Ascending aorta (tissue), 2 donors: ENCODE measurements around the gene DIO3. TPM values are rescaled to one million over a fixed set of nuclear protein-coding genes. Genes with fewer than 3 reads are reported as not detected.
"Not testable (repeated sequence)": the region's sequence is repeated elsewhere in the genome, so short reads cannot be mapped to it uniquely, and the experiment has no call there.

Experiments
- DNase-seq, 2 donors: peaks; one replicate each; pipeline ENCODE4 v3.0.0-alpha.2; 2019; ENCODE audit warnings: low spot score in 2 of 2
- H3K27ac ChIP-seq, 2 donors: fragments of 200-600 bp; sonication (generic); one replicate each; pipeline ENCODE4 v1.5.1; 2016 to 2017; ENCODE audit warnings: mild to moderate bottlenecking in 1 of 2
- H3K27me3 ChIP-seq: fragments of 200-600 bp; sonication (generic); one replicate; pipeline ENCODE4 v1.5.1; 2017
- H3K36me3 ChIP-seq, 2 donors: fragments of 200-600 bp; sonication (generic); one replicate each; pipeline ENCODE4 v1.5.1; 2016
- H3K4me1 ChIP-seq, 2 donors: fragments of 200-600 bp; sonication (generic); one replicate each; pipeline ENCODE4 v1.5.1; 2016 to 2017; ENCODE audit warnings: mild to moderate bottlenecking in 1 of 2
- H3K4me3 ChIP-seq, 2 donors: fragments of 200-600 bp; sonication (generic); one replicate each; pipeline ENCODE4 v1.5.1; 2016 to 2017; ENCODE audit warnings: mild to moderate bottlenecking in 1 of 2
- H3K9me3 ChIP-seq, 2 donors: fragments of 200-600 bp; sonication (generic); one replicate each; pipeline ENCODE4 v1.5.1; 2016
- CTCF ChIP-seq, 3 experiments: fragments of 200-600 bp in 2 of 3; fragments of 450-650 bp in 1 of 3; sonication (generic) in 2 of 3; IDR thresholded peaks; one replicate each; pipeline ENCODE4 v1.5.1; 2016 to 2019; ENCODE audit warnings: antibody characterized with exemption in 3 of 3, mild to moderate bottlenecking in 1 of 3, moderate library complexity in 1 of 3
- intact Hi-C: fragments of 100-400 bp; cut with DNase I; formaldehyde crosslinking; loops from one replicate; pipeline ENCODE4 v1.15.1; 2023
- total RNA-seq: library from RNA; depleted of rRNA; stranded (reverse); fragments of >200 nt; gene quantifications from one replicate; pipeline ENCODE4 v1.1.0, GENCODE V29; 2016

The DIO3 gene
- total RNA-seq, 1 donor from 2014 or later, result not detected

GRCh38 chr14:101564819-101565698 lies 3.8 kb downstream of the DIO3 start:
- H3K27me3 ChIP-seq, result peaks cover 25% of the 10 kb centered on the region
- DNase-seq, result no peak
- intact Hi-C loops, result no loop called here
- H3K9me3 ChIP-seq, result no peaks in the 10 kb centered on the region
- no peak for TF ChIP-seq CTCF (IDR thresholded peaks at IDR 0.05)
- H3K36me3 ChIP-seq, result no peaks in the 10 kb centered on the region
- H3K27ac ChIP-seq, result no peak overlapping the region
- no peaks in the 10 kb centered on the region for H3K4me1 ChIP-seq
- H3K4me3 ChIP-seq, result no peak overlapping the region

GRCh38 chr14:101567252-101567651 lies 6.0 kb downstream of the DIO3 start:
- H3K4me3 ChIP-seq, result no peak overlapping the region
- intact Hi-C loops, result no loop called here
- H3K4me1 ChIP-seq, result no peaks in the 10 kb centered on the region
- H3K27ac ChIP-seq, result no peak overlapping the region
- no peaks in the 10 kb centered on the region for H3K9me3 ChIP-seq
- DNase-seq, result no peak
- no peak for TF ChIP-seq CTCF (IDR thresholded peaks at IDR 0.05)
- peaks cover 17% of the 10 kb centered on the region for H3K27me3 ChIP-seq
- no peaks in the 10 kb centered on the region for H3K36me3 ChIP-seq

GRCh38 chr14:101571004-101571403 lies 9.7 kb downstream of the DIO3 start:
- no peaks in the 10 kb centered on the region for H3K36me3 ChIP-seq
- H3K9me3 ChIP-seq, result no peaks in the 10 kb centered on the region
- H3K27me3 ChIP-seq, result no peaks in the 10 kb centered on the region
- intact Hi-C loops, result no loop called here
- no peaks in the 10 kb centered on the region for H3K4me1 ChIP-seq
- TF ChIP-seq CTCF (IDR thresholded peaks at IDR 0.05), result no peak
- H3K4me3 ChIP-seq, result no peak overlapping the region
- DNase-seq, result no peak
- no peak overlapping the region for H3K27ac ChIP-seq

- H3K27ac ChIP-seq, H3K36me3 ChIP-seq, DNase-seq, intact Hi-C loops, H3K4me3 ChIP-seq, H3K4me1 ChIP-seq, H3K9me3 ChIP-seq, H3K27me3 ChIP-seq: not testable (repeated sequence)
Measured at GRCh38 chr14:101572526-101572925, 11.2 kb downstream of the DIO3 start.

- TF ChIP-seq CTCF (IDR thresholded peaks at IDR 0.05), result no peak
- H3K9me3 ChIP-seq, result no peaks in the 10 kb centered on the region
- H3K27me3 ChIP-seq, result no peaks in the 10 kb centered on the region
- H3K27ac ChIP-seq, result no peak overlapping the region
- no peaks in the 10 kb centered on the region for H3K36me3 ChIP-seq
- DNase-seq, result no peak
- intact Hi-C loops, result no loop called here
- no peak overlapping the region for H3K4me3 ChIP-seq
- no peaks in the 10 kb centered on the region for H3K4me1 ChIP-seq
Measured at GRCh38 chr14:101573289-101573688, 12.0 kb downstream of the DIO3 start.

- intact Hi-C loops, result no loop called here
- Histone ChIP-seq H3K27ac (no peak overlapping the region), H3K4me1 (no peaks in the 10 kb centered on the region), H3K4me3 (no peak overlapping the region), H3K9me3 (no peaks in the 10 kb centered on the region), H3K36me3 (no peaks in the 10 kb centered on the region), H3K27me3 (no peaks in the 10 kb centered on the region)
- no peak for TF ChIP-seq CTCF (IDR thresholded peaks at IDR 0.05)
- DNase-seq, result no peak
Measured at GRCh38 chr14:101575581-101575980, 14.3 kb downstream of the DIO3 start.
